Activated CD8-positive, alpha-beta memory T cell treated with anti-CD3 and anti-CD28 coated beads, Interleukin-2, amount 50 U/mL, for 4 hours (primary cell): ENCODE measurements around the gene PERM1.
A peak's percentile ranks its signal among the peaks of the same experiment; 100 is the strongest.
"Not testable (repeated sequence)": the region's sequence is repeated elsewhere in the genome, so short reads cannot be mapped to it uniquely, and the experiment has no call there.

Source experiments
- DNase-seq: peaks from one replicate; pipeline ENCODE4 v3.0.0-alpha.2; 2020

The PERM1 gene

DNA sequence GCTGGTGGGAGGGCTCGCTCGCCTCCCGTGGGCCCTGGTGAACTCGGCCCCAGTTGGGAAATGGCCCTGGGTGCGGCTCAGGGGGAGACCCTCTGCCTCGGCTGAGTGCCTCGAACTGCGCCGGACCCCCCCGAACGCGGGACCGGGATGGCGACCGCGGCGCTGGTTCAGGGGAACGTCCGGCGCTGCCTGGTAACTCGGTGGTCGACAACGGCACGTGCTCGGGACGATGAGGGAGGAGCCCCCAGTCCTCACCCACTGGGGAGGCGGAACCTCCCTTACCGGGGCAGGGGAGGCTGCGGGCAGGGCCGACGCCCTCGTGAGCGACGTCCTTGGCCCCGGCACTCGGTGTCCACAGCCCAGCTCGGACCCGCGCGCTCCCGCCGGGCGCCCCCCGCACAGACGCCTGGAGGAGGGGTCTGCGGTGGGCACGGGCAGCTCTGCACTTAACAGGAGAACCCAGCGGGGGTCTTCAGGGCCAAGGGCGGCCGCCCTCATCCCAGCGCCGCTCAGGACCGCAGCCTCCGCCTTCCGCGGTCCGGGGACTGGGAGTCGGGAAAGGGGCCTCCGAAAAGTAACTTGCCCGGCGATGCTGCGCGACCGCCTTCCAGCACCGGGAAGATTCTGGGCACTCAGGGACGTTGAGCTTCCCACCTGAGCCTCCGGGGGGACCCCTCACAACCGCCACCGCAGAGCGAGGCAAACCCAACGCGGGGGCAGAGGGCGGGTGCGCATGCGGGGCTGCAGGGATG, 16.3 kb upstream of the PERM1 start:
- no peak for DNase-seq

DNA sequence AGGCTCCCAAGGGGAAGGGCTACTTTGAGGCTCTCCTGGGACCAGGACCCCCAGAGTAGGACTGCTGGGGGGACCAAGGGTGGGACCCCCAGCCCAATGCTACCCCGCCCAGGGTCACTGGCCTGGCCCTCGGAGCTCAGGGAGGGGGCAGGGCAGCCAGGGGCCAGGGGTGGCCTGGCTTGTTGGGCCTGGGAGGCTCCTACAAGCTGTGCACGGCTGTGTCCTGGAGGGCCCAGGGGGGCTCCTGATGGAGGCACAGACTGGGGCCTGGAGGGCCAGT, 15.8 kb upstream of the PERM1 start:
- DNase-seq, result no peak

DNA sequence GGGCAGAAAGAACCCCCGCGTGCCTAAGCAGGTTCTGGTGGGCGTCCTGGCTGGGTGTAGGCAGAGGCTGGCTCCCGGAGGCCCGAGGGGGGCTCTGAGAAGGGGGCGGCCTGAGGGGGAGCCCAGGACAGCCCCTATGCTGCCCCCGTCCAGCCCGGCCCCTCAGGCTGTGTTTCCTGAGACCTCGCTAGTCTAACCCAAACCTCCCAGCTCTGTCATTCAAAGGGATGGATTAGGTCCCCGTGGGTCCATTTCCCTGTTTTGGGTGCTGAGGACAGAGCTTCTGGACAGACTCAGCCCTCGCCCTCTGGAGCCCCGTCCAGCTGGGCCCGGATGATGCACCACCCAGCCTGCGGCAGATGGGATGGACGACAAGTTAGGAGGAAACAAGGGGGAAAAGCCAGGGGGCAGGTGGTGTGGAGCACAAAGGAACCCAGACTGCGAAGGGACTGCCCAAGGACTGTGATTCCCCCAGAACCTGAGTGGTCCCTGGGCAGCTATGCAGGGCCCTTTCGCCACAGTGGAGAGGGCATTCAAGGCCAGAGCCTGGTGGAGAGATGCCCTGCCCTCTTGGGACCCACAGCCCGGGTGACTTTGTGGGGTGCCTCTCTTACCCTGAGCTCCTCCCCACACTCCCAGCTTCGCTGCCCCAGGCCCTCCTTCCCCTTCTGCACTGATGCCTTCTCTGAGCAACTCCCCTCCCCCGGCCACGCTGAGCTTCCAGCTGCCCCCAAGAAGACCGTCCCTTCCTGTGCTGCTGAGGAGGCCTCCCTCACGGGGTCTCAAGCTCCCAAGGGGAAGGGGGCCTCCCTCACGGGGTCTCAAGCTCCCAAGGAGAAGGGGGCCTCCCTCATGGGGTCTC, 15.2 kb upstream of the PERM1 start:
- no peak for DNase-seq

GRCh38 chr1:995665-996633, 14.1 kb upstream of the PERM1 start:
- DNase-seq, result no peak

DNA sequence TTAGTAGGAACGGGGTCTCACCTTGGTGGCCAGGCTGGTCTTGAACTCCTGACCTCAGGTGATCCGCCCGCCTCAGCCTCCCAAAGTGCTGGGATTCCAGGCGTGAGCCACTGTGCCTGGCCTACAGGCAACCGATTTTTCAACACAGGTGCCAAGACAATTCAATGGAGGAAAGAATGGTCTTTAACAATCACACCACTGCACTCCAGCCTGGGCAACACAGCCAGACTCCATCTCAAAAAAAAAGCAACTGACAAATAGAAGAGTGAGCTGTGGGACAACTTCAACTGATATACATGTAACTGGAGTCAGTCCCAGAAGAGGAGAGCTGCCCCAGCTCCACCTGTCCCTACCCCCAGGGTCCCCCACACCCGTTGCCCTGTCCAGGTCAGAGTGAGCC, 12.7 kb upstream of the PERM1 start:
- DNase-seq, result not testable (repeated sequence)

DNA sequence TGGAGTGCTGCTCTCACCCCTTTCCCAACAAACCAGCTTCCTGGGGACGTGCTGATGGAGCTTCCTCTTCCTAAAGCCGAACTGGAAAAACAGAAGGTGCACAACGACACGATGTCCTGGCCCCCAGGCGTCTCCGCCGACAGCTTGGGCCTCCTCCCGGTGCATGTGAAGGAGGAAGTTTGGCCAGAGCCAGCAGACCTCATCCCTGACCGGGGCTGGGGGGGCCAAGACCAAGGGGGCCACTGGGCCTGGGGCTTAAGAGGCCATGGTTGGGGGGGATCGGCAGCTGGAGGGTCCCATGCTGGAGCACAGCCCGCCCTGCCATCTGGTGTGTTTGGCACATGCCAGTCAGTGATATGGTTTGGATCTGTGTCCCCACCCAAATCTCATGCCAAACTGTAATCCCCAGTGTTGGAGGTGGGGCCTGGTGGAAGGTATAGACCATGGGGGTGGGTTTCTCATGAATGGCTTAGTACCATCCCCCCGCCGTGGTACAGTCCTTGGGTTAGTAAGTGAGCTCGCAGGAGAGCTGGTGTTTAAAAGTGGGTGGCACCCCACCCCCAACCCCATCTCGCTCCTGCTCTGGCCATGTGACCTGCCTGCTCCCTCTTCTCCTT, 11.6 kb upstream of the PERM1 start:
- DNase-seq, result no peak

- no peak for DNase-seq
Observed at GRCh38 chr1:992362-992761, 10.5 kb upstream of the PERM1 start.

DNA sequence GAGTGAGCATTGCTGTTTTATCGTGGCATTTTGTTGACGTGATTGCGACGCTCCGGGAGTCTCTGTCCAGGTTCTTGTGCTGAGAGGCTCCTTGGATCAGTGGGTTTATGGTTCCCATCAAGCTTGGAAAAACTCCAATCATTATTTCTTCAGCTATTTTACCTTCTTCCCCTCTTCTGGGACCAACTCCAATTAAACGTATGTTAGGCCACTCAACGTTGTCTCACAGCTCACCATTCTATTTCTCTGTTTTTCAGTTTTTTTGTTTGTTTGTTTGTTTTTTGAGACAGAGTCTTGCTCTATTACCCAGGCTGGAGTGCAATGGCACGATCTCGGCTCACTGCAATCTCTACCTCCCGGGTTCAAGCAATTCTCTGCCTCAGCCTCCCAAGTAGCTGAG, 10.0 kb upstream of the PERM1 start:
- DNase-seq, result no peak

DNA sequence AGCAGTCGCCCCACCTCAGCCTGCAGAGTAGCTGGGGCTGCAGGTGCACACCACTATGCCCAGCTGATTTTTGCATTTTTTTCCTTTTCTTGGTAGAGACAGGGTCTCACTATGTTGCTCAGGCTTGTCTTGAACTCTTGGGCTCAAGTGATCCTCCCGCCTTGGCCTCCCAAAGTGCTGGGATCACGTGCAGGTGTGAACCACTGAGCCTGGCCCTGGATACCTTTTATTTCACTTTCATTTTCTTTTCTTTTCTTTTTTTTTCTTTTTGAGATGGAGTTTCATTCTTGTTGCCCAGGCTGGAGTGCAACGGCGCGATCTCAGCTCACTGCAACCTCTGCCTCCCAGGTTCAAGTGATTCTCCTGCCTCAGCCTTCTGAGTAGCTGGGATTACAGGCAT, 9.4 kb upstream of the PERM1 start:
- DNase-seq, result not testable (repeated sequence)

- DNase-seq, result not testable (repeated sequence)
Observed at GRCh38 chr1:988061-988460, 6.2 kb upstream of the PERM1 start.

DNA sequence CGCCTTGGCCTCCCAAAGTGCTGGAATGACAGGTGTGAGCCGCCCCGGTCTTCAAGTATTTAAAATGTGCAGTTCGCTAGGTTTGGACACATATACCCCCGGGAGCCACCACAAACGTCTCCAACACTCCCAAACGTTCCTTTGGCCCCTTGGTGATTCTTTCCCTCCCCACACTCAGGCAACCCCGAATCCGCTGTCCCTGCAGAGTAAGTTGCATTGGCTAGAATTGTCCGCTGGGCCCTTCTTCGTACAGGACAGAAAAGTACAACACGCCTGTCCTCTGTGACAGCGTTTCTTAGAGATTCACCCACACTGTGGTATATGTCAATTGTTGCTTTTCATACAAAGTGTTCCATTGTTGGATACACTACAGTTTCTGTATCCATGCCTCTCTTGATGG, 3.2 kb upstream of the PERM1 start:
- DNase-seq, result no peak

DNA sequence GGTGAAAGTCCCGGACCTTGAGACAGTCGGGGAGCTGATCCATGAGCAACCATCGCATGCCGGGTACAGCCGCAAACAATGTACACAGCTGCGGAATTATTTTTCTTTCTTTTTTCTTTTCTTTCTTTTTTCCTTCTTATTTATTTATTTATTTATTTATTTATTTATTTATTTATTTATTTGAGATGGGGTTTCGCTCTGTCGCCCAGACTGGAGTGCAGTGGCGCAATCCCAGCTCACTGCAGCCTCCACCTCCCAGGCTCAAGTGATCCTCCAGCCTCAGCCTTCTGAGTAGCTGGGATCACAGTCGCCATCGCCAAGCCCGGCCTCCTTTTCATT, 2.6 kb upstream of the PERM1 start:
- DNase-seq, result no peak

DNA sequence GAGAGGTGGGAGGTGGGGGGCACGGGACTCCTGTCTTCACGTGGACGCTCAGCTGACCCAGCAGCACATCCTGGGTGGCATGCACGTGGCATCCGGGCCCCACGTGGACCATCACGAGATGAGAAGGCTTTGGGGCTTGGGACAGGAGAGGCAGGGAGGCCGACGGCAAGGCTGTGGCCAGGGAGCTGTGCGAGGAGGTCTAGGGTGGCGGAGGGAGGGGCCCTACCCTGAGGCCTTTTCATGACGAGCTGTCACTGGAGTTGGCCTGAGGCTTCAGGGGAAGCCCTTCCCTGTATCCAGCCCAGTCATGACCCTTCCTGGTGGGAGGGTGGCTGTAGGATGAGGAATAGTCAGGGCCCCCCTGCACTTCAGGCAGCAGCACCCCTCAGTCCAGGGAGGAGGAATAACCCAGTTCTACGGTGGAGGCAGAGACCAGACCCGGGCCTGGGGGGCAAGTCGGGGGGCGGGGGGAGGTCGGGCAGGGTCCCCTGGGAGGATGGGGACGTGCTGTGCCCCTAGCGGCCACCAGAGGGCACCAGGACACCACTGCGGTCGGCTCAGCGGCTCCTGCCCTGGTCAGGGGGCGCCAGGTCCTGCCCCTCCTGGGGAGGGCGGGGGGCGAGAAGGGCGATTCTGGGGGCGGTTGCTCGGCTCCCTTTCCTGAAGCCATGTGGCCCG, 2.0 kb upstream of the PERM1 start:
- peak; percentile 75 for DNase-seq

DNA sequence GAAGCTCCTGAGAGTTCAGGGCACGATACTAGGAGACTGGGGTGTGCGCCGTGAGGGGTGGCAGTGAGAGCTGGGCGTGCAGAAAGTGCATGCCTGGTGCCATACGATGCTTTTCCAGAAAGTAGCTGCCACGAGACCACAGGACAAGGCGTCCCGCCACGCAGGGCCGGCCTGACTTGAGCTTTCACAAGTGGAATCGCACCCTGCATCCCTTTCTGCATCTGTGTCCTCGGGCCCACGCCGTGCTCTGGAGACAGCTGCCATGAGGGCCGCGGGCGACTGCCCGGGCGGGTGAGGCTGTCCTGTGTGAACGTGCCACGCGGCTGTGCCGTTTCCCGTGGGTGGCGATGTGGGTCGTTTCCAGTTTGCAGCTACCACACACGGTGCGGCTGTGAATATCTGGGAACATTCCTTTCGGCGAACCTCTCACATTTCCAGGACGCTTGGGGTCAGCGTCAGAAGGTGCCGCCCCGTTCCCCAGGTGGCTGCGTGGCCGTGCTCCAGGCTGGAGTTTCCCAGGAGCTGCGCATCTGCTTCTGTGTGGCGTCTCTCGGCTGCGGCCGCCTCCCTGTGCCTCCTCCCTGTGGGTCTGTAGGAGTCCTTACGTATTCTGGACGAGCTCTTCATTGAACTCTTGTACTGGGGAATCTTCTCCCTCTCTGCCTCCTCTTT, 1.0 kb upstream of the PERM1 start:
- DNase-seq, result no peak

DNA sequence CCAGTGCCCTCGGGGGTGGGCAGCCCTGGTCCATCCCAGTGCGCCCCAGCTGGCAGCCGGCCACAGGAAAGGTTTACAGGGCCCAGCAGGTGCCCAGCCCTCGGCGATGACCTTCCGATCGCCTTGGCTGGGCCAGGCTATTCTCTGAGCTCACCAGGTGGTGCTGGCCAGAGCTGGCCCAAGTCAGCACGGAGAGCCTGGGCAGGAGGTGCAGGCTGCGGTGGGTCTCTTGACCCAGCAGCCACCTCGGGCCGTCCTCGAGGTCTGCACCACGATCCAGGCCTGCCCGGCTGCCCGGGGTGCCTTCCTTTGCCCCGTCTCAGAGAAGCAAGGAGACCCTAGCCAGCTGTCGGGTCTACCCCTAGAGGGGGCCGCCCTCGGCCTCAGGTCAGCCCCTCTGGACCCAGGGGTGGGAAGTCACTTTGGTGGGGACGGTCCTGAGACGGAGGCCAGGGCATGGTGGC, 370 bp downstream of the PERM1 start:
- no peak for DNase-seq

DNA sequence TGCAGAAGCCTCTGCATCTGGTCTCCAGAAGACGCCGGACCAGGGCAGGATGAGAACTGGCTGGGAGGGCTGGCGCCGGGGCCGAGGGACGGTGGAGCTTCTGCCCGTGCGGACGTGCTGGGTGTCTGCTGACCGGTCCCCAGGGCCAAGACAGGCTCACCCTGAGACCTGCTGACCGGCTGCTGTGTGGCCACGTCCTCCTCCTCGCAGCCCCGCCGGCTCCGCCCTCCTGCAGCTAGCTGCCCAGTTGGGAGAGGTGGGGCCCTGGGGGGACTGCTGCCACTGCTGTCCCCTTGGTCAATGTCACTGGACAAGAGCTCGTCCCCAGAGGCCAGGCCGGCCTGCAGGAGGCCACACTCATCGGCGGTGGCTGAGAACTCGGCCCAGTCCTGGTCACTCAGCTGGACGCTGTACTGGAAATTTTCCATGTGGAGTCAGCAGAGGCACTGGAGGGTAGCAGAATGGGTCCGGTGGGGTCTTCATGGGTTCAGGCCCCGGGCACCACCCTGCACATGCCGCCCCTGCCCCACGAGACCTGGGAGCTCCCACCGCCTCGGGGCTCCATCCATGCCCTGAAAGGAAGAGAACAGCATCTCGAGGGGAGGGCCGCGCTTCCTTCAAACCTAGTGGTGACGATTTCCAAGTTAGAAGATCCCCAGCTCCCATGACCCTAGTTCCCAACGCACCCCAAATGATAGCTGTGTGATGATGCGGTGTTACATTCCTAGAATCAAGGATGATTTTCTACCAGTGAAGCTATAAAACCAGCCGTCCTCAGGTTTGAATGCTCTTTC, 1.1 kb downstream of the PERM1 start:
- peak; percentile 16 for DNase-seq

DNA sequence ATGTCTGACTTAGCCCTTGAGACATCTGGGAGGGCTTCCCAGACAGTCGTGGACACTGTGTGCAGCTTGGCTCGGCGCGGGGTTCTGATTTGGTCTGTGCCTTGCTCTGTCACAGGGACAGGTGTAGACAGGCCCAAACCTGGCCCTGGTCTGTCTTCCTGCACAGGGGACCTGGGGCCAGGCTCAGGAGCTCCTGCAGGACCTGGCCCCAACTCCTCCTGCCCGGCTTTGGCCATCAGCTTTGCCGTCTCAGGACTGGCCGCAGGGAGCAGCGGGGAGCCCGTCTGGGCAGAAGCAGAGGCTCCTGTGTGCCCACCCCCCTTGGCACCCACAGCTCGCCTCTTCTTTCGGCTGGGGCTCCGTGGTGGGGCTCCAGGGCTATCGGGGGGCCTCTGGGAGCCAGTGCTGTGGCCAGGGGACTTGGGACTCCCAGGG, 1.7 kb downstream of the PERM1 start:
- no peak for DNase-seq

DNA sequence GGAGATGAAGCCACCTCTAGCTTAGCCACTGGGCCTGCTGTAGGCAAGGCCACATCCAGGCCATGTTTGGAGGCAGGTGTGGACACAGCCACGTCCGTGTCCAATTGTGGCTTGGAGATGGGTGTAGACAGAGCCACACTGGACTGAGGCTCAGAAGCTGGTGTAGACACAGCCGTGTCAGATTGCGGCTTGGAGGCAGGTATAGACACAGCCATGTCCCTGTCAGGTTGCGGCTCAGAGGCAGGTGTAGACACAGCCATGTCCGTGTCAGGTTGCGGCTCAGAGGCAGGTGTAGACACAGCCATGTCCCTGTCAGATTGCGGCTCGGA, 2.2 kb downstream of the PERM1 start:
- no peak for DNase-seq

- DNase-seq, result no peak
Observed at GRCh38 chr1:978835-979743, 2.8 kb downstream of the PERM1 start.
